GM21360 (cell line): ENCODE results near the gene NSFL1C.

Source experiments
- ATAC-seq: cut with Tn5 transposase; IDR thresholded peaks from one replicate; pipeline ENCODE4 v1.9.1; 2021; ENCODE audit warnings: mild to moderate bottlenecking, moderate library complexity; ENCODE audit not compliant: unreplicated experiment

NSFL1C gene

DNA sequence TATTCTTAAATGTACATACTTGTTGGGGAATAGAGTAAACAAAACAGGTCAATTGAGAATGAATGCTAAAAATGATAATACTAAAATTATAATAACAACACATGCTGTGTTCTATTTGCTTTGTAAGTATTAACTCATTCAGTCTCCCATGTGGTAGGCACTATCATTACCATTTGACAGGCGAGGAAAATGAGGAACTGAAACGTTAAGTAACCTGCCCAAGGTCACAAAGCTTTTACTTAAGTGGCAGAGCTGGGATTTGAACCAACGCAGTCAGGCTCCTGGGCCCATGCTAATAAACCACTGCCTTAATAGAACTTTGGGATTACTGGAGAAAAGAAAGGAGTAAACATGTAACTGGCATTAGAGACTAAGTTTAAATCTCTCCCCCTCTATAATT is 3.8 kb downstream of the NSFL1C start:
- no peak for ATAC-seq

GRCh38 chr20:1462001-1462400 is 4.6 kb downstream of the NSFL1C start:
- ATAC-seq: no peak

DNA sequence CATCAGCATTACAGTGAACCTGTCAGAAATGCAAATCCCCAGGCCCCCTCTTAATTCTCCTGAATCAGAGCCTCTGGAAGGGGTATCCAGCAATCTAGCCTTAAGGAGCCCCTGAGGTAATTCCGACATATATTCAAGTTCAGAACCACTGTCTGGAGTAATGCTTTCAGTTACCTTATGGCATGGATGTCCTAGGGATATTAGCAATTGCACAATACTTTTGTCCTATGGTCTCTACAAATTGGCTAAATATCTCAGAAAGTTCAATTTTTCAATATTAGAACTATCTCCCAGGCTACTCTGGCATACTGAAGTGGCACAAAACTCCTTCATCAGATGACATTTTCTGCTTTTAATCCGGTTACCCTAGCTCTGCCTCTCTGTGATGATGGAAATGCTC is 6.4 kb downstream of the NSFL1C start:
- no peak for ATAC-seq

DNA sequence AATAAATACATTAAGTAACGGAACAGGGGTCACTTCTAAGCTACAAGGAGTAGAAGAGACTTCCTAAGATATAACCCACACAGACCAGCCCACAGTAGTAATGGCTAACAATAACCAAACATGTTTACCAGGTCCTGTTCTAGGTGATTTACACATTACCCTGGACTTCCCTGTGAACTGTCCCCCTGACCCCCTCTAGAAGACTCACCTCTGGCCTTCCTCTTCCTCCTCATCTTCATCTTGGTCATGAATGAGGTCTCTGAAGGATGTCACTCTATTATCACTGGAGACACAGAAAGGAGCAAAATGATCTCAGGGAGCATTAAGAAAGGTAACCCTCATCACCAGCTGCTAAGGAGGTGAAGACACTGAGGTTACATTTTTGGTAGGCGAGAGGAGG is 8.7 kb downstream of the NSFL1C start:
- ATAC-seq: no peak

- no peak for ATAC-seq
Measured at GRCh38 chr20:1456300-1456699, 10.3 kb downstream of the NSFL1C start.

GRCh38 chr20:1450926-1451491 is 15.6 kb downstream of the NSFL1C start:
- ATAC-seq: no peak

DNA sequence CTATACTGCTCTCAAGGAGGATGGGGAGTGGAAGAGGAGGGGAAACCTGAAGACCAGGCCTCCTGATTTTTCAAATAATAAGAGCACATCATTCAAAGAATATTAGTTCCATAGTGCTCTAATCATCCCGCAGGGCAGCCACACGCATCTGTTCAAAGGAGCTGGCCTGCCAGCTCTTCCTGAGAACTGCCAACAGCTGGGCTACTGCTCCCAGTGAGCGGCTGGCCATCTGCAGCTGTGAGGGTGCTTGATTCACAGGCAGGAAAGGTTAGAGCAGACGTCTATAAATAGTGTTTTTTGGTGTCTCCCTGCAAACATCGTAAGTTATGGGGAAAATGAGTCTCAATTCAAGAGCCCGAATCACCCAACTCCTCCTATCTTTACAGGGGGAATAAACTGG is 17.3 kb downstream of the NSFL1C start:
- no peak for ATAC-seq

DNA sequence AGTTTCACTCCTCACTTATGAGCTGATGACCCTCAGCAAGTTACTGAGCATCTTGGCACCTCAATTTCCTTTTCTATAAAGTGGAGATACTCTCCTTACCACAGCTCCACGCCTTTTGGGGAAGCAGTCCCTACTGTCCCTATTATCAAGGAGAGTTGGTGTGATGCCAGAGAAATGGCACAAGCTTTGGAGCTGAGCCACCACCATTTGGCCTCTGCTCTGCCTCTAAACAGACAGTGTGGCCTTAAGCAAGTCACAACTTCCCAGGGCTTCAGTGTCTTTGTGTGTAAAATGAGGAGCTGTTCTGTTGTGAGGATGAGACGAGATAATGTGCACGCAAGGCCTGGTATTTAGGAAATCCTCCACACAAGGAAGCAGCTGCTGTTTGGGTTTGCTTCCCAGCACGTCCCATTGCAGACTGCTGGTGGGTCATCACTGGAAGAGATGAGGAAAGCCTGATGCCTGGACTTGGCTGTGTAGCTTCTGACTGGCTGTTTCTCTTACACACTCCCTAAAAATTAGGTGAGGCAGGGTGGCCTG is 18.5 kb downstream of the NSFL1C start:
- no peak for ATAC-seq

GRCh38 chr20:1446536-1446935 is 20.1 kb downstream of the NSFL1C start:
- no peak for ATAC-seq

- no peak for ATAC-seq
Measured at GRCh38 chr20:1443085-1443484, 23.6 kb downstream of the NSFL1C start.

GRCh38 chr20:1442304-1442703 is 24.3 kb downstream of the NSFL1C start:
- ATAC-seq: no peak

DNA sequence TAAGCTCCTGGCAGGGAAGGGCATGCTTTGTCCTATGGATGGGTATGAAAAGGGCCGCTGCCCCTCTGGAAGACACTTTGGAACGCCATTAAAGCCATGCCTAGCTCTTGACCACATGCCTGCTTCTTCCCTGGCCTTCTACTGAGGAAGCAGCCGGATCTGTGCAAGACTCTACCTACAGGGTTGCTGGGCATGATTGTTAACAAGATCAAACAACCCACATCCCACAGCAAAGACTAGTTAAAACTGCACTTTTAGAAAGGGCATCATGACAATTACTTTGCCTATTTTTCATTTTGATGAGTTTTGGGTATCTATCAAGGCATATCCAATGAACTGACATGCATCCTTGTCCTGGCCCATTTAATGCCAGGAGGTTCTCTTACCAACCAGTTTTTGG is 25.5 kb downstream of the NSFL1C start:
- ATAC-seq: no peak

GRCh38 chr20:1440024-1440423 is 26.6 kb downstream of the NSFL1C start:
- ATAC-seq: no peak

DNA sequence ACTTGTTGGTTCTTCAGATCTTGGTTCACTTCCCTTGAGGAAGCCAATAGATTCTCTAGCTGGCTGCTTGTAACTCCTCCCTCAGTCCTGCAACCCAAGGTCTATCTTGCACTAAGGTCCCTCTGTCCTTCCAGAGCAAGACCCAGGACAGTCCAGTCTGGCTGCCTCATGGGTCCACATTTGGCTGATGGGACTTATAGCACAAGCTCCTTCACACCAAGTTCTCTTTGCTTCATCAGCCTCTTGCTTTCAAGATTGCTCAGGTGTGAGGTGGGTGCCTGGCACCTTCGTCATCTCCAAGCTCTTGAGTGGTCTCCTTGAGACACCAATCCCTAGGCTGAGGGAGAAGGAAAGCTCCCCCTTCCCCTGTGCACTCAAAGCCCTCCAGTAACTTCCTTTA is 28.3 kb downstream of the NSFL1C start:
- ATAC-seq: no peak

GRCh38 chr20:1437235-1437904 is 29.3 kb downstream of the NSFL1C start:
- ATAC-seq: no peak

GRCh38 chr20:1436263-1436662 is 30.4 kb downstream of the NSFL1C start:
- no peak for ATAC-seq

DNA sequence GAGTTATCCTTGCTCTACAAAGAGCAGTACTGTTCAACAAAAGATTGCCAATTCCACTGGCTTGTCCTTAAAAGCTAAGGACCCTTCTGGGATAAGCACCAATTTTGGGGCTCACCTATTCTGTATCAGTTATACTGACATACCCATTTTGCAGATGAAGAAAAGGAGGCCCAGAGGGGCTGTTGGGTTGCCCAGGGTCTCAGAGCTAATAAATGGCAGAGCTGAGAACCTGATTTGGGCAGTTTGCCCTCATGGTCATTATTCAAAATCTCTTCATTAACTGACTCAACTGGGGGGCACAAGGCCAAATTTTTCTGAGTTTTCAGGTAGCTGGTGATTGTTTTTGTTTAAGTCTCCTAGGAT is 31.3 kb downstream of the NSFL1C start:
- no peak for ATAC-seq

- ATAC-seq: peak; percentile 79
Measured at GRCh38 chr20:1434571-1435336, 31.9 kb downstream of the NSFL1C start.

DNA sequence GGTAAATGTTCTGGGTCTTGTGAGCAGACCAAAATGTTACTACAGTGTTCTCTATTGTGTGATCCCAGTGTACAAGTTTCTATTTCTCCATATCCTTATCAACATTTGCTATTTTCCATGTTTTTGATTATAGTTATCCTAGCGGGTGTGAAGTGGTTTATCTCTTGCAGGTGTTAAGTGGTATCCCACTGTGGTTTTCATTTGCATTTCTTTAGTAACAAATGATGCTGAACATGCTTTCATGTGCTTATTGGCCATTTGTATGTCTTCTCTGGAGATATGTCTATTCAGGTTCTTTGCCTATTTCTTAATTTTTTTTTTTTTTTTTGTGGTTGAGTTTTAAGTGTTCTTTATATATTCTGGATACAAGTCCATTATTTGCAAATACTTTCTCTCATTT is 35.5 kb downstream of the NSFL1C start:
- ATAC-seq: no peak

DNA sequence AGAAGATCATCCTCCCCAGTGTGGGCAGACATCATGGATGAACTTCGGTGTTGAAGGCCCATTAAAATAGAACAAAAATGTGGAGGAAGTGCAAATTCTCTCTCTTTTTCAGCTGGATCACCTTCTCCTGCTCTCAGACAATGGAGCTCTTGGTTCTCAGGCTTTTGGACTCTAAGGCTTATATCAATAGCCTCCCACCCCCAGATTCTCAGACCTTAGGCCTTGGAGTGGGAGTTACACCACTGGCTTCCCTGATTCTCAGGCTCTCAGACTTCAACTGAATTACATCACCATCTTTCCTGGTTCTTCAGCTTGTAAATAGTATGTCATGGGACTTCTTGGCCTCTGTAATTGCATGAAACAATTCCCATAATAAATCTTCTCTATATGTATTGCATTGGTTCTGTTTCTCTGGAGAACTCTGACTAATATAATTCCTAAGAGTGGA is 36.6 kb downstream of the NSFL1C start:
- ATAC-seq: no peak

DNA sequence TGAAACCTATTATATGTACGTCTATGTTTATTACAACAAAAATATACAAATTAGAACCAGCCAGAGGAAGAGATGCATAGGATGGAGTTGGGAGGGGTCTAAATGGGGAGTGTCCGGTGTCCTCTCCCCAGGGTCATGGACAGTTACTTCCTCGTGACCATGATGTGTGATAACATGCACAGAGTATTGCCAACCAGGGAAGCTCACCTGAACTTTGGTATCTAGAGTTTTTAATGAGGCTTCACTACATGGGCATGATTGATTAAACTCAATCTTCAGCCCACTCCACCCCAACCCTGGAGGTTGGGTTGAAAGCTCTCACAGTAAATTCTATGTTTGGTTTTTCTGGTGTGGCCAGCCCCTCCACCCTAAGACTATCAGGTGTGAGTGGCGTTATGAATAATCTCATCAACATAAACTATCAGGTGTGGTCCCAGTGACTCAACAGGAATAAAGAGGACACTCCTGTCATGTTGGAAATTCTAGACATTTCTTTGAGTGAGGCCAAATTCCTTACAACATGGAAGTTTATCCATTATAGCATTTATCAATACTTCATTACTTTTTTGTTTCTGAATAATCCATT is 37.4 kb downstream of the NSFL1C start:
- no peak for ATAC-seq
